H9 (cell line): ENCODE measurements around the gene RHOH. TPM values are rescaled to one million over a fixed set of nuclear protein-coding genes. Genes with fewer than 3 reads are reported as not detected.

Experiments
- DNase-seq: peaks from one replicate; pipeline ENCODE4 v3.0.0-alpha.2; 2017
- H2AFZ ChIP-seq: one replicate; pipeline ENCODE4 v1.6.1; 2013; ENCODE audit warnings: mild to moderate bottlenecking, low read length, control low read depth, moderate library complexity
- H2AK5ac ChIP-seq: 2 replicates; pipeline ENCODE4 v1.6.1; 2013; ENCODE audit warnings: low read length, control low read depth, mixed read lengths; ENCODE audit not compliant: insufficient read length
- H2BK120ac ChIP-seq: one replicate; pipeline ENCODE4 v1.6.1; 2013; ENCODE audit warnings: low read depth, mild to moderate bottlenecking, low read length, control low read depth, inconsistent platforms; ENCODE audit not compliant: poor library complexity, severe bottlenecking
- H2BK12ac ChIP-seq: 2 replicates; pipeline ENCODE4 v1.6.1; 2013; ENCODE audit warnings: low read length, control low read depth, mixed read lengths, low read depth; ENCODE audit not compliant: insufficient read length
- H2BK15ac ChIP-seq: 2 replicates; pipeline ENCODE4 v1.6.1; 2013; ENCODE audit warnings: low read depth, low read length, control low read depth
- H2BK20ac ChIP-seq: one replicate; pipeline ENCODE4 v1.6.1; 2013; ENCODE audit warnings: low read depth, mild to moderate bottlenecking, low read length, control low read depth, inconsistent platforms; ENCODE audit not compliant: poor library complexity, severe bottlenecking
- H2BK5ac ChIP-seq: 2 replicates; pipeline ENCODE4 v1.6.1; 2013; ENCODE audit warnings: low read length, control low read depth, mixed read lengths; ENCODE audit not compliant: insufficient read length
- H3K14ac ChIP-seq: 2 replicates; pipeline ENCODE4 v1.6.1; 2013; ENCODE audit warnings: low read length, control low read depth; ENCODE audit not compliant: insufficient read depth
- H3K18ac ChIP-seq: 2 replicates; pipeline ENCODE4 v1.6.1; 2013; ENCODE audit warnings: low read depth, mild to moderate bottlenecking, mixed read lengths, low read length, control low read depth; ENCODE audit not compliant: insufficient read length
- H3K23ac ChIP-seq: 2 replicates; pipeline ENCODE4 v1.6.1; 2013; ENCODE audit warnings: low read length, control low read depth, mixed read lengths, low read depth; ENCODE audit not compliant: insufficient read length
- H3K23me2 ChIP-seq: 2 replicates; pipeline ENCODE4 v1.6.1; 2013; ENCODE audit warnings: low read depth, mild to moderate bottlenecking, mixed read lengths, low read length, control low read depth; ENCODE audit not compliant: insufficient read length, poor library complexity, severe bottlenecking
- H3K27ac ChIP-seq: 2 replicates; pipeline ENCODE4 v1.5.1; 2013; ENCODE audit warnings: low read length, control low read depth, mixed read lengths, low read depth; ENCODE audit not compliant: insufficient read length
- H3K27me3 ChIP-seq: 2 replicates; pipeline ENCODE4 v1.6.1; 2013; ENCODE audit warnings: low read length, control low read depth, inconsistent platforms; ENCODE audit not compliant: insufficient read depth
- H3K4ac ChIP-seq: 2 replicates; pipeline ENCODE4 v1.6.1; 2013; ENCODE audit warnings: low read depth, mild to moderate bottlenecking, control low read depth, inconsistent platforms, low read length, moderate library complexity
- H3K4me1 ChIP-seq: 2 replicates; pipeline ENCODE4 v1.6.1; 2013; ENCODE audit warnings: low read length, control low read depth, inconsistent platforms; ENCODE audit not compliant: insufficient read depth
- H3K4me2 ChIP-seq: 2 replicates; pipeline ENCODE4 v1.6.1; 2013; ENCODE audit warnings: low read length, control low read depth, mixed read lengths; ENCODE audit not compliant: insufficient read length, insufficient read depth
- H3K56ac ChIP-seq: 2 replicates; pipeline ENCODE4 v1.6.1; 2013; ENCODE audit warnings: low read depth, mild to moderate bottlenecking, mixed read lengths, low read length, control low read depth; ENCODE audit not compliant: insufficient read length
- H3K79me1 ChIP-seq: 2 replicates; pipeline ENCODE4 v1.6.1; 2013; ENCODE audit warnings: low read depth, mild to moderate bottlenecking, moderate library complexity, low read length, control low read depth, inconsistent platforms; ENCODE audit not compliant: insufficient read depth, poor library complexity, severe bottlenecking
- H3K79me2 ChIP-seq: 2 replicates; pipeline ENCODE4 v1.6.1; 2013; ENCODE audit warnings: low read length, control low read depth, inconsistent platforms; ENCODE audit not compliant: insufficient read depth
- H3K9ac ChIP-seq: 2 replicates; pipeline ENCODE4 v1.6.1; 2013; ENCODE audit warnings: low read length, control low read depth, mixed read lengths; ENCODE audit not compliant: insufficient read length; ENCODE audit errors: extremely low read depth
- H3K9me3 ChIP-seq: one replicate; pipeline ENCODE4 v1.6.1; 2013; ENCODE audit warnings: low read depth, low read length, inconsistent platforms; ENCODE audit not compliant: control insufficient read depth
- H3T11ph ChIP-seq: one replicate; pipeline ENCODE4 v1.6.1; 2013; ENCODE audit warnings: mild to moderate bottlenecking, low read length, control low read depth, inconsistent platforms
- H4K20me1 ChIP-seq: one replicate; pipeline ENCODE4 v1.6.1; 2013; ENCODE audit not compliant: control insufficient read depth, insufficient read length, insufficient read depth
- H4K5ac ChIP-seq: 2 replicates; pipeline ENCODE4 v1.6.1; 2013; ENCODE audit warnings: low read depth, mild to moderate bottlenecking, mixed read lengths, low read length, control low read depth; ENCODE audit not compliant: insufficient read length
- H4K8ac ChIP-seq: replicated peaks from 2 replicates; pipeline ENCODE4 v1.6.1; 2013; ENCODE audit warnings: low read length, control low read depth, mixed read lengths, low read depth; ENCODE audit not compliant: insufficient read length
- H4K91ac ChIP-seq: 2 replicates; pipeline ENCODE4 v1.6.1; 2013; ENCODE audit warnings: low read depth, mild to moderate bottlenecking, moderate library complexity, mixed read lengths, low read length, control low read depth; ENCODE audit not compliant: insufficient read length
- H3K27ac Mint-ChIP-seq, 3 experiments: 2 replicates in 2 of 3; 3 replicates in 1 of 3; pipeline ENCODE4 v1.8.0; 2020 to 2021; ENCODE audit warnings: mixed read lengths in 3 of 3, mild to moderate bottlenecking in 1 of 3, moderate library complexity in 1 of 3
- H3K27me3 Mint-ChIP-seq: 2 replicates; pipeline ENCODE4 v1.8.0; 2021; ENCODE audit warnings: low read depth, mild to moderate bottlenecking, moderate library complexity, mixed read lengths
- H3K36me3 Mint-ChIP-seq, 3 experiments: 2 replicates in 2 of 3; 3 replicates in 1 of 3; pipeline ENCODE4 v1.8.0; 2020 to 2021; ENCODE audit warnings: low read depth in 3 of 3, mixed read lengths in 3 of 3; ENCODE audit not compliant: insufficient read depth in 1 of 3
- H3K4me1 Mint-ChIP-seq, 2 experiments: 2 replicates each; pipeline ENCODE4 v1.8.0; 2020; ENCODE audit warnings: mixed read lengths in 2 of 2
- H3K4me3 Mint-ChIP-seq, 2 experiments: 2 replicates in 1 of 2; 3 replicates in 1 of 2; pipeline ENCODE4 v1.8.0; 2020 to 2021; ENCODE audit warnings: mild to moderate bottlenecking in 2 of 2, mixed read lengths in 2 of 2, moderate library complexity in 1 of 2
- H3K9me3 Mint-ChIP-seq, 2 experiments: 2 replicates in 1 of 2; 3 replicates in 1 of 2; pipeline ENCODE4 v1.8.0; 2020; ENCODE audit warnings: mild to moderate bottlenecking in 2 of 2, mixed read lengths in 2 of 2, moderate library complexity in 1 of 2
- CTCF ChIP-seq: fragments of 200-600 bp; sonication (generic); conservative IDR thresholded peaks from 3 replicates; pipeline ENCODE4 v1.8.0; 2021; ENCODE audit warnings: antibody characterized with exemption, mild to moderate bottlenecking
- WGBS: extraction: QIAGEN DNeasy Blood & Tissue Kit; methylation state at CpG from one replicate; pipeline ENCODE4 v1.1.7; 2013; ENCODE audit warnings: missing lambda C conversion rate, low lambda C conversion rate, mixed read lengths; ENCODE audit not compliant: insufficient read length; ENCODE audit errors: extremely low coverage; 5-methylcytosine and 5-hydroxymethylcytosine counted together
- total RNA-seq: library from RNA; stranded (reverse); gene quantifications from 2 replicates; pipeline ENCODE4 v1.2.1, GENCODE V29; 2021

The RHOH gene
- total RNA-seq, 1 experiment from 2014 or later: 7.1 TPM

DNA sequence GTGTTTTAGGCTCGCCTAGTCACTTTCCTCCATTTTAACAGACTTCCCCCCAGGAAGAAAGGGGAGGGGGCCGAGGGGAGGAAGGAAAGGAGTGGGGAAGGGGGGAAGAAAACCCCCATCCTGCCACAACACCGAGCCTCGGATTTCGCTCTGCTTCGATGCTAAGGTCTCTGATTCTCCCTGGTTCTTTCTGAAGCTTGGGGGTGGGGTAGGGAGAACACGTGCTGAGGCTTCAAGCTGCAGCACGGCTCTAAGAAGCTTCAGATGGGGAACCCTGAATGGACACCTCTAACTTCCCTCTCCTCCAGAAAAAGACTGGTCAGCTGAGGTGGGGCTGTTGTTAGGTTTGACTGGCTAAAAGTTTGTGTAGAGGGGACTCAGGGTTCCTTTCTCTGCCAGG, 61.8 kb downstream of the RHOH start:
- peak overlapping the region; percentile 11 for H2AFZ ChIP-seq
- H2BK5ac ChIP-seq: no peak overlapping the region
- Mint-ChIP-seq H3K27ac (peak overlapping the region in 1 of 3 experiments; percentile 68; a peak in 1 of 7 replicates), H3K4me1 (peaks cover 20 to 30% of the 10 kb centered on the region in 2 experiments), H3K36me3 (peaks cover 0 to 2% (median 0%) of the 10 kb centered on the region in 3 experiments; a peak in 1 of 7 replicates), H3K27me3 (peaks cover 4% of the 10 kb centered on the region; the same call in 1 of the 2 replicates), H3K9me3 (peaks cover 0 to under 1% of the 10 kb centered on the region in 2 experiments; a peak in 1 of 5 replicates), H3K4me3 (no peak overlapping the region)
- TF ChIP-seq CTCF: no peak
- H3K4ac ChIP-seq: no peak overlapping the region
- H2BK120ac ChIP-seq: no peak overlapping the region
- H3K79me1 ChIP-seq: no peaks in the 10 kb centered on the region
- H2BK20ac ChIP-seq: no peak overlapping the region
- no peak overlapping the region for H3K18ac ChIP-seq
- H3K27ac ChIP-seq: no peak overlapping the region
- H2BK12ac ChIP-seq: no peak overlapping the region
- H4K5ac ChIP-seq: no peak overlapping the region
- H3T11ph ChIP-seq: no peak overlapping the region
- no peaks in the 10 kb centered on the region for H3K23me2 ChIP-seq
- no peaks in the 10 kb centered on the region for H3K27me3 ChIP-seq
- H3K4me2 ChIP-seq: no peak overlapping the region
- peak overlapping the region; percentile 76; the same call in 1 of the 2 replicates for H3K14ac ChIP-seq
- H3K4me1 ChIP-seq: no peaks in the 10 kb centered on the region; the same call in 1 of the 2 replicates
- no peak overlapping the region for H4K8ac ChIP-seq
- no peaks in the 10 kb centered on the region for H3K9me3 ChIP-seq
- H3K23ac ChIP-seq: no peak overlapping the region
- DNase-seq: no peak
- no peak overlapping the region for H2AK5ac ChIP-seq
- no peak overlapping the region for H2BK15ac ChIP-seq
- no peaks in the 10 kb centered on the region for H3K79me2 ChIP-seq
- H4K91ac ChIP-seq: no peak overlapping the region
- WGBS: no CpG with 5 or more reads among the region's 8 CpGs
- no peak overlapping the region for H3K56ac ChIP-seq
- H3K9ac ChIP-seq: no peak overlapping the region
- no peaks in the 10 kb centered on the region for H4K20me1 ChIP-seq
